ENCODE data around the gene PCDH9. TPM values are rescaled to one million over a fixed set of nuclear protein-coding genes. Genes with fewer than 3 reads are reported as not detected.

PCDH9 gene
- total and polyA plus RNA-seq, 2 experiments from 2014 or later = 0.31 to 0.52 TPM

DNA sequence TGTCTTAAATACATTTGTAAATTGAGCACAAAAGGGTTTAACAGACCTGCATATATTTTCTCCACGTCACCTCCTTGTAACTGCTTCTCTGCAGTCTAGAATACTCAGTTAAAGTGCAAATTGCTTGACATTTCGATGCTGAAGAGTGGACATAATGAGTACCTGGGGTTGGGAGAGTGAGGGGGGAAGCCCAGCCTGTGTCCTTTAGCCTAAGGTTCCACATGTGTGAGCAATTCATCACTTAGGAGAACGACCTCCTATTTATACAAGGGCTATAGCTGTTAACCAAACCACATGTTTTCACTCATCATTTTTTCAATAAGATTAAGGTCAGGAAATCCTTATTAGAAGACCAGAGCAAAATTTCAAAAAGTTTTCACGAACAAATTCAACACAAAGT is 29.5 kb downstream of the PCDH9 start (continued):
- TF ChIP-seq, protein P1, sequence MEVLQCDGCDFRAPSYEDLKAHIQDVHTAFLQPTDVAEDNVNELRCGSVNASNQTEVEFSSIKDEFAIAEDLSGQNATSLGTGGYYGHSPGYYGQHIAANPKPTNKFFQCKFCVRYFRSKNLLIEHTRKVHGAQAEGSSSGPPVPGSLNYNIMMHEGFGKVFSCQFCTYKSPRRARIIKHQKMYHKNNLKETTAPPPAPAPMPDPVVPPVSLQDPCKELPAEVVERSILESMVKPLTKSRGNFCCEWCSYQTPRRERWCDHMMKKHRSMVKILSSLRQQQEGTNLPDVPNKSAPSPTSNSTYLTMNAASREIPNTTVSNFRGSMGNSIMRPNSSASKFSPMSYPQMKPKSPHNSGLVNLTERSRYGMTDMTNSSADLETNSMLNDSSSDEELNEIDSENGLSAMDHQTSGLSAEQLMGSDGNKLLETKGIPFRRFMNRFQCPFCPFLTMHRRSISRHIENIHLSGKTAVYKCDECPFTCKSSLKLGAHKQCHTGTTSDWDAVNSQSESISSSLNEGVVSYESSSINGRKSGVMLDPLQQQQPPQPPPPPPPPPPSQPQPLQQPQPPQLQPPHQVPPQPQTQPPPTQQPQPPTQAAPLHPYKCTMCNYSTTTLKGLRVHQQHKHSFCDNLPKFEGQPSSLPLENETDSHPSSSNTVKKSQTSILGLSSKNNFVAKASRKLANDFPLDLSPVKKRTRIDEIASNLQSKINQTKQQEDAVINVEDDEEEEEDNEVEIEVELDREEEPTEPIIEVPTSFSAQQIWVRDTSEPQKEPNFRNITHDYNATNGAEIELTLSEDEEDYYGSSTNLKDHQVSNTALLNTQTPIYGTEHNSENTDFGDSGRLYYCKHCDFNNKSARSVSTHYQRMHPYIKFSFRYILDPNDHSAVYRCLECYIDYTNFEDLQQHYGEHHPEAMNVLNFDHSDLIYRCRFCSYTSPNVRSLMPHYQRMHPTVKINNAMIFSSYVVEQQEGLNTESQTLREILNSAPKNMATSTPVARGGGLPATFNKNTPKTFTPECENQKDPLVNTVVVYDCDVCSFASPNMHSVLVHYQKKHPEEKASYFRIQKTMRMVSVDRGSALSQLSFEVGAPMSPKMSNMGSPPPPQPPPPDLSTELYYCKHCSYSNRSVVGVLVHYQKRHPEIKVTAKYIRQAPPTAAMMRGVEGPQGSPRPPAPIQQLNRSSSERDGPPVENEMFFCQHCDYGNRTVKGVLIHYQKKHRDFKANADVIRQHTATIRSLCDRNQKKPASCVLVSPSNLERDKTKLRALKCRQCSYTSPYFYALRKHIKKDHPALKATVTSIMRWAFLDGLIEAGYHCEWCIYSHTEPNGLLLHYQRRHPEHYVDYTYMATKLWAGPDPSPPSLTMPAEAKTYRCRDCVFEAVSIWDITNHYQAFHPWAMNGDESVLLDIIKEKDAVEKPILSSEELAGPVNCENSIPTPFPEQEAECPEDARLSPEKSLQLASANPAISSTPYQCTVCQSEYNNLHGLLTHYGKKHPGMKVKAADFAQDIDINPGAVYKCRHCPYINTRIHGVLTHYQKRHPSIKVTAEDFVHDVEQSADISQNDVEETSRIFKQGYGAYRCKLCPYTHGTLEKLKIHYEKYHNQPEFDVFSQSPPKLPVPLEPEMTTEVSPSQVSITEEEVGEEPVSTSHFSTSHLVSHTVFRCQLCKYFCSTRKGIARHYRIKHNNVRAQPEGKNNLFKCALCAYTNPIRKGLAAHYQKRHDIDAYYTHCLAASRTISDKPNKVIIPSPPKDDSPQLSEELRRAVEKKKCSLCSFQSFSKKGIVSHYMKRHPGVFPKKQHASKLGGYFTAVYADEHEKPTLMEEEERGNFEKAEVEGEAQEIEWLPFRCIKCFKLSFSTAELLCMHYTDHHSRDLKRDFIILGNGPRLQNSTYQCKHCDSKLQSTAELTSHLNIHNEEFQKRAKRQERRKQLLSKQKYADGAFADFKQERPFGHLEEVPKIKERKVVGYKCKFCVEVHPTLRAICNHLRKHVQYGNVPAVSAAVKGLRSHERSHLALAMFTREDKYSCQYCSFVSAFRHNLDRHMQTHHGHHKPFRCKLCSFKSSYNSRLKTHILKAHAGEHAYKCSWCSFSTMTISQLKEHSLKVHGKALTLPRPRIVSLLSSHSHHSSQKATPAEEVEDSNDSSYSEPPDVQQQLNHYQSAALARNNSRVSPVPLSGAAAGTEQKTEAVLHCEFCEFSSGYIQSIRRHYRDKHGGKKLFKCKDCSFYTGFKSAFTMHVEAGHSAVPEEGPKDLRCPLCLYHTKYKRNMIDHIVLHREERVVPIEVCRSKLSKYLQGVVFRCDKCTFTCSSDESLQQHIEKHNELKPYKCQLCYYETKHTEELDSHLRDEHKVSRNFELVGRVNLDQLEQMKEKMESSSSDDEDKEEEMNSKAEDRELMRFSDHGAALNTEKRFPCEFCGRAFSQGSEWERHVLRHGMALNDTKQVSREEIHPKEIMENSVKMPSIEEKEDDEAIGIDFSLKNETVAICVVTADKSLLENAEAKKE (CRISPR knock-in tag; IDR thresholded peaks at IDR 0.05) = no peak
- TF ChIP-seq, protein P2, sequence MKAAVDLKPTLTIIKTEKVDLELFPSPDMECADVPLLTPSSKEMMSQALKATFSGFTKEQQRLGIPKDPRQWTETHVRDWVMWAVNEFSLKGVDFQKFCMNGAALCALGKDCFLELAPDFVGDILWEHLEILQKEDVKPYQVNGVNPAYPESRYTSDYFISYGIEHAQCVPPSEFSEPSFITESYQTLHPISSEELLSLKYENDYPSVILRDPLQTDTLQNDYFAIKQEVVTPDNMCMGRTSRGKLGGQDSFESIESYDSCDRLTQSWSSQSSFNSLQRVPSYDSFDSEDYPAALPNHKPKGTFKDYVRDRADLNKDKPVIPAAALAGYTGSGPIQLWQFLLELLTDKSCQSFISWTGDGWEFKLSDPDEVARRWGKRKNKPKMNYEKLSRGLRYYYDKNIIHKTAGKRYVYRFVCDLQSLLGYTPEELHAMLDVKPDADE (IDR thresholded peaks at IDR 0.05) = no peak
- TF ChIP-seq JUNB (IDR thresholded peaks at IDR 0.05; ENCODE audit: unreplicated experiment) (no peak), EZH2phosphoT487 (IDR thresholded peaks at IDR 0.05; ENCODE audit: unreplicated experiment) (no peak), NANOG (IDR thresholded peaks at IDR 0.05; ENCODE audit: borderline replicate concordance) (no peak), POLR2AphosphoS5 (IDR thresholded peaks at IDR 0.05; ENCODE audit: low read depth) (no peak), CREB1 (CRISPR knock-in tag; IDR thresholded peaks at IDR 0.05; ENCODE audit: low read depth) (no peak), STAT1 (IDR thresholded peaks at IDR 0.05; ENCODE audit: unreplicated experiment) (no peak)

DNA sequence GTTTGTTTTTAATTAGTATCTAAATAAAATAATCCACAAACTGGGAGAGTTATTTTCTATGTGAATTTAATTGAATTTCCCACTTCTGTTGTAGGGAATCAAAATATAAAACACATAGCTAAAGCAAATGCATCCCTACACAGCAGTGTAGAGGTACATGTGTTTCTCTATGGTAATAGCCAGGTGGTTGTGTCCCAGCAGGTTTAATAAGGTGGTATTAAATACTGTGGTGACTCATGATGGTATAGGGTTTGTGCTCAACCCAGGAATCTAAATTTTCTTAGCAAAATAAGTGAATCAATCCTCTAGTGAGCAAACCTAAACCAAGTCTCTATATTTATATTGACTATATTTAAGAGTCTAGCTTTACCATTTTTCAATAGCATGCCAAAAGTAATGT is 30.0 kb downstream of the PCDH9 start:
- Histone ChIP-seq H3K4me2 (no peak overlapping the region), H3K27me3 (ENCODE audit: insufficient read depth) (no peaks in the 10 kb centered on the region), H3K4me1 (ENCODE audit: insufficient read depth) (no peaks in the 10 kb centered on the region), H4K20me1 (replicated peaks; ENCODE audit: insufficient read depth) (no peaks in the 10 kb centered on the region), H3K4me3 (no peak overlapping the region), H3F3A (replicated peaks; ENCODE audit: low read depth) (no peaks in the 10 kb centered on the region), H3K27ac (ENCODE audit: low read depth) (no peak overlapping the region), H3K9me2 (ENCODE audit: insufficient read depth) (no peaks in the 10 kb centered on the region), H2AFZ (no peak overlapping the region), H3K36me3 (ENCODE audit: insufficient read depth) (no peaks in the 10 kb centered on the region), H3K79me2 (replicated peaks; ENCODE audit: insufficient read depth) (no peaks in the 10 kb centered on the region)
- Mint-ChIP-seq H3K27ac (no peak overlapping the region), H3K36me3 (ENCODE audit: low read depth) (no peaks in the 10 kb centered on the region), H3K4me3 (no peak overlapping the region), H3K9me3 (no peaks in the 10 kb centered on the region), H3K4me1 (no peaks in the 10 kb centered on the region), H3K27me3 (ENCODE audit: insufficient read depth, low read depth, poor library complexity) (no peaks in the 10 kb centered on the region)
- no peak for ATAC-seq
- no peak for DNase-seq (ENCODE audit: low spot score)
- TF ChIP-seq ZNF114 (CRISPR knock-in tag; IDR thresholded peaks at IDR 0.05) (no peak), EZH2phosphoT487 (IDR thresholded peaks at IDR 0.05; ENCODE audit: unreplicated experiment) (no peak), STAT1 (IDR thresholded peaks at IDR 0.05; ENCODE audit: unreplicated experiment) (no peak), EZH2 (IDR thresholded peaks at IDR 0.05; ENCODE audit: low read depth, unreplicated experiment) (no peak), POLR2AphosphoS5 (IDR thresholded peaks at IDR 0.05; ENCODE audit: low read depth) (no peak)
- TF ChIP-seq, protein P3, sequence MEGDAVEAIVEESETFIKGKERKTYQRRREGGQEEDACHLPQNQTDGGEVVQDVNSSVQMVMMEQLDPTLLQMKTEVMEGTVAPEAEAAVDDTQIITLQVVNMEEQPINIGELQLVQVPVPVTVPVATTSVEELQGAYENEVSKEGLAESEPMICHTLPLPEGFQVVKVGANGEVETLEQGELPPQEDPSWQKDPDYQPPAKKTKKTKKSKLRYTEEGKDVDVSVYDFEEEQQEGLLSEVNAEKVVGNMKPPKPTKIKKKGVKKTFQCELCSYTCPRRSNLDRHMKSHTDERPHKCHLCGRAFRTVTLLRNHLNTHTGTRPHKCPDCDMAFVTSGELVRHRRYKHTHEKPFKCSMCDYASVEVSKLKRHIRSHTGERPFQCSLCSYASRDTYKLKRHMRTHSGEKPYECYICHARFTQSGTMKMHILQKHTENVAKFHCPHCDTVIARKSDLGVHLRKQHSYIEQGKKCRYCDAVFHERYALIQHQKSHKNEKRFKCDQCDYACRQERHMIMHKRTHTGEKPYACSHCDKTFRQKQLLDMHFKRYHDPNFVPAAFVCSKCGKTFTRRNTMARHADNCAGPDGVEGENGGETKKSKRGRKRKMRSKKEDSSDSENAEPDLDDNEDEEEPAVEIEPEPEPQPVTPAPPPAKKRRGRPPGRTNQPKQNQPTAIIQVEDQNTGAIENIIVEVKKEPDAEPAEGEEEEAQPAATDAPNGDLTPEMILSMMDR (conservative IDR thresholded peaks at IDR 0.05; ENCODE audit: low read depth in 2 of 2) = no peak
- TF ChIP-seq, protein P4, sequence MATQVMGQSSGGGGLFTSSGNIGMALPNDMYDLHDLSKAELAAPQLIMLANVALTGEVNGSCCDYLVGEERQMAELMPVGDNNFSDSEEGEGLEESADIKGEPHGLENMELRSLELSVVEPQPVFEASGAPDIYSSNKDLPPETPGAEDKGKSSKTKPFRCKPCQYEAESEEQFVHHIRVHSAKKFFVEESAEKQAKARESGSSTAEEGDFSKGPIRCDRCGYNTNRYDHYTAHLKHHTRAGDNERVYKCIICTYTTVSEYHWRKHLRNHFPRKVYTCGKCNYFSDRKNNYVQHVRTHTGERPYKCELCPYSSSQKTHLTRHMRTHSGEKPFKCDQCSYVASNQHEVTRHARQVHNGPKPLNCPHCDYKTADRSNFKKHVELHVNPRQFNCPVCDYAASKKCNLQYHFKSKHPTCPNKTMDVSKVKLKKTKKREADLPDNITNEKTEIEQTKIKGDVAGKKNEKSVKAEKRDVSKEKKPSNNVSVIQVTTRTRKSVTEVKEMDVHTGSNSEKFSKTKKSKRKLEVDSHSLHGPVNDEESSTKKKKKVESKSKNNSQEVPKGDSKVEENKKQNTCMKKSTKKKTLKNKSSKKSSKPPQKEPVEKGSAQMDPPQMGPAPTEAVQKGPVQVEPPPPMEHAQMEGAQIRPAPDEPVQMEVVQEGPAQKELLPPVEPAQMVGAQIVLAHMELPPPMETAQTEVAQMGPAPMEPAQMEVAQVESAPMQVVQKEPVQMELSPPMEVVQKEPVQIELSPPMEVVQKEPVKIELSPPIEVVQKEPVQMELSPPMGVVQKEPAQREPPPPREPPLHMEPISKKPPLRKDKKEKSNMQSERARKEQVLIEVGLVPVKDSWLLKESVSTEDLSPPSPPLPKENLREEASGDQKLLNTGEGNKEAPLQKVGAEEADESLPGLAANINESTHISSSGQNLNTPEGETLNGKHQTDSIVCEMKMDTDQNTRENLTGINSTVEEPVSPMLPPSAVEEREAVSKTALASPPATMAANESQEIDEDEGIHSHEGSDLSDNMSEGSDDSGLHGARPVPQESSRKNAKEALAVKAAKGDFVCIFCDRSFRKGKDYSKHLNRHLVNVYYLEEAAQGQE (IDR thresholded peaks at IDR 0.05; ENCODE audit: unreplicated experiment) = no peak
- TF ChIP-seq, protein P2 (IDR thresholded peaks at IDR 0.05) = no peak

Measured in GM23338 (cell line).